DMS79 (cell line): ENCODE data around the gene CXXC5.
"Not testable (repeated sequence)": the region's sequence is repeated elsewhere in the genome, so short reads cannot be mapped to it uniquely, and the experiment has no call there.

Experiments
- DNase-seq: peaks from one replicate; lab custom pipeline; 2025; lab: John Stamatoyannopoulos, UW

CXXC5 gene

DNA sequence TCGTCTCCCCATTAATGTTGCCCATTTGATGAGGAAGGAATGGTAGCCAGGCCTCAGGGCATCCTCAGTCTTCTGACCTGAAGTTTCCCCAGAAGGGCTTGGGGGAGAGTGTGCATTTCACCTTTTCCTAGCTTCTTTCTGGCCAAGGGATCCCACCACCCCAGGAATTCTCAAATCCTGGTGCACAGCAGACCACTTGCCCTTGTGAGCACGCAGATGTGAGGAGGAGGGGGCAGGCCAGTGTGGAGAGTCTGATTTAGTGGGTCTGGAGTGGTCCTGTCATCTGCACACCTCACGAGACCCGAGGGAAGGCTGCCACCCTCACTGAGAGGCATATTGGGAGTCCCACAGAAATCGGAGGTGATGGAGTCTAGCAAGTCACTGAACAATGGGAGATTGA is 64.3 kb downstream of the CXXC5 start:
- DNase-seq, result no peak

DNA sequence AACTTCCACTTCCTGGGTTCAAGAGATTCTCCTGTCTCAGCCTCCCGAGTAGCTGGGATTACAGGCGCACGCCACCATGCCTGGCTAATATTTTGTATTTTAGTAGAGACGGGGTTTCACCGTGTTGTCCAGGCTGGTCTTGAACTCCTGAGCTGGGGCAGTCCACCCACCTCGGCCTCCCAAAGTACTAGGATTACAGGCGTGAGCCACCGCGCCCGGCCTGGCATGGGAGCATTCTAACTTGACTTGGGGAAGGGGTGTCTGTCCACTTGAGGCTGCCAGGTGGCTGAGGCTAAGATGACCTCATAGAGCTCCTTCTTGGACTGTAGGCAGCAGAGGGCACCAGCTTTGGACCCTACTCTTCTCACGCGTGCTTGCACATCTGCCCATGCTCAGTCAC is 65.7 kb downstream of the CXXC5 start:
- DNase-seq, result not testable (repeated sequence)

- DNase-seq, result peak; percentile 16
Observed at GRCh38 chr5:139717221-139717620, 69.1 kb downstream of the CXXC5 start.

DNA sequence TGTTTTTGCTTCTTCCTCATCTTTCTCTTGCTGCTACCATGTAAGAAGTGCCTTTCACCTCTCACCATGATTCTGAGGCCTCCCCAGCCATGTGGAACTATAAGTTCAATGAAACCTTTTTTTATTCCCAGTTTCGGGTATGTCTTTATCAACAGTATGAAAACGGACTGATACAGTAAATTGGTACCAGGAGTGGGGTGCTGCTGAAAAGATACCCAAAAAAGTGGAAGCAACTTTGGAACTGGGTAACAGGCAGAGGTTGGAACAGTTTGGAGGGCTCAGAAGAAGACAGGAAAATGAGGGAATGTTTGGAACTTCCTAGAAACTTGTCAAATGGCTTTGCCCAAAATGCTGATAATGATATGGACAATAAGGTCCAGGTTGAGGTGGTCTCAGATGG is 70.3 kb downstream of the CXXC5 start:
- DNase-seq, result not testable (repeated sequence)

- DNase-seq, result not testable (repeated sequence)
Observed at GRCh38 chr5:139719970-139720369, 71.8 kb downstream of the CXXC5 start.

DNA sequence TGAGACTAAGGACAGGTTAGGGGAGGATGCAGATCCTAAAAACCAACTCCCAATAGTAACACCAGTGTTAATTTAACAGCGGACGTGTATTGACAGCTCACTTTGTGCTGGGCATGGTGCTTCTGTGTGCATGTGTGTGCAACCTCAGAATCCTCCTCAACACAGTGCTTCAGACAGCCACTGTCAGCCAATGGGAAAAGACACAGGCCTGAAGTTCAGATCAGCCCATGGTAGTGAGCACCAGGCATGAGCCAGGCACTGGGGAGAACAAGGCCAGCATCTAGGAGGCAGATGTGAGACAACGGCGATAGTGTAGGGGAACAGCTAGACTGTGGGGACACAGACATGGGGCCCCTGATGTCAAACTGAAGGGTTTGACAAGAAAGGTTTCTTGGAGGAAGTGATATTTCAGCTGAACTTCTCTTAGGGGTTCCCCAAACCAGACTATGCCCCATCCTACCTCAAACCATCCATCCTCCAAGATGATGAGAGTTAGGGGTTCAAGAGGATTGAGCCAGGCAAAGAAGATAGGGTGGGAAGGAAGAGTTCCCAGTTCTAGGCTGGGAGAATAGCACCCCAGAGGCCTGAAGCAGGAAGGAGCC is 75.9 kb downstream of the CXXC5 start:
- no peak for DNase-seq

DNA sequence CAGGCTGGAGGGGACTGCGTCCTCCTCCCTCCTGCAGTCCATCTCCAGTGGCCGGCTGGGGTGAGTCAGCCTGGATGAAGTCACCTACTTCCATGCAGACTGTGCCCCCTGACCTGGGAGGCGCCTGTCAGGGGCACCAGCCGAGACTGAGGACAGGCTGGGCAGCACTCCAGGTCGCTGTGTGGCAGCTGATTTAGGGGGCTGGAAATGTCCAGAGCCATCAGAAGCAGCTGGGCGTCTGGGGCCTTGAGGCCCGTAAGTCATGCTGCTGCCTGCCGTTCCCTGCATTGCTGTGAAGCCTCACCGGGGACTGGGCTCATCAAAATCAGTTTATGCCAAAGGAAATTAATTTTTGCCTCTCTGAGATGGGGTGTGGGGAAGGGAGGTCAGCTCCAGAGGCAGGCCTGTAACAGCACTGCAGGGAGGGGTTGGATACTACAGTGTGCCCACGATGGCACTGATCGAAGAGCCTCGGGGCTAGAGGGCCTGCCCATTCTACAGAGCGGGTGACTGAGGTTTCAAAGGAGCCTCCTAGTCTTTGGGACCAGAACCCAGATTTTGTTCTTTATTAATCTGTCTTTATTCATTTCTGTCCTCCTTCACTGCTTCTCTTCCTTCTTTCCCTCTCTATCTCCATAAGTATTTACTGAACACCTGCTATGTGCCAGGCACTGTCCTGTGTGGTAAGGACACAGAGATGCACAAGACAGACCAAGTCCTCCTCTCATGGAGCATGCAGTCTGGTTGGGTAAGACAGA is 77.1 kb downstream of the CXXC5 start:
- no peak for DNase-seq

DNA sequence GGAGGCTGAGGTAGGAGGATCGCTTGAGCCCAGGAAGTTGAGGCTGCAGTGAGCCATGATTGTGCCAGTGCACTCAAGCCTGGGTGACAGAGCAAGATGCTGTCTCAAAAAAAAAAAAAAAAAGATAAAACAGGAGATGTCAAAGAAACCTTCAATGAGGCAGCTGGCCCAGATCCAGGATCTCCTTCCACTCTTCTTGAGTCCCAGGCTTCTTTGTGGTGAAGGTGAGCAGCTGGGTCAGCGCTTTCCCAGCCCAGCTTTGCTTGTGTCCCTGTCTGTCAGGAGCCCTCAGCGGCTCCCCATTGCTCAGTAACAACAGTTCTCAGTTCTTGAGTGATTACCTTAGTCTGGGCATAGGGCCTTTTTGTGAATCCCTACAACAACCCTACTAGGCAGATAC is 78.1 kb downstream of the CXXC5 start:
- no peak for DNase-seq

GRCh38 chr5:139727615-139728014 is 79.5 kb downstream of the CXXC5 start:
- not testable (repeated sequence) for DNase-seq

DNA sequence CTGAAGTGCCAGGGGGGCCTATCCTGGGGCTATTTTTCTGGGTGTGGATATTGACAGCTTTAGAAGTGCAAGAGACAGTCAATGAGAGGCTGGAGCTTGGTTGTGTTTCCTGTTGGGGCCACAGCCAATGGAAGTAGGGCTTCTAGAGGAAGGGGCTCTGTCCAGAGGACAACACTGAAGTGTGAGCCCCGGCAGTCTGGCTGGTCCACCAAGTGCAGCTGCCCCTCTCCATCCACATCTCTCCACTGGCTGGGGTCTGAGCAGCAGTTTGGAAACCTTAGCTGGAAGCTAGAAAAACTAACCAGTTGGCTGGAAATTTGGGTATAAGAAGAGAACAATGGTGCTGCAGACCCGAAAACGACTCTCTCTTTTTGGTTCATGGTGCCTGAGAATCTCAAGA is 83.1 kb downstream of the CXXC5 start:
- DNase-seq, result no peak

GRCh38 chr5:139732019-139732418 is 83.9 kb downstream of the CXXC5 start:
- DNase-seq, result no peak

- DNase-seq, result no peak
Observed at GRCh38 chr5:139733010-139733688, 85.0 kb downstream of the CXXC5 start.
